NCI-H446 (cell line): ENCODE data around the gene LPCAT2.
A peak's percentile ranks its signal among the peaks of the same experiment; 100 is the strongest.

ENCODE experiments used
- DNase-seq, 2 experiments: peaks; one replicate each; lab custom pipeline; 2025; lab: John Stamatoyannopoulos, UW

LPCAT2 gene

DNA sequence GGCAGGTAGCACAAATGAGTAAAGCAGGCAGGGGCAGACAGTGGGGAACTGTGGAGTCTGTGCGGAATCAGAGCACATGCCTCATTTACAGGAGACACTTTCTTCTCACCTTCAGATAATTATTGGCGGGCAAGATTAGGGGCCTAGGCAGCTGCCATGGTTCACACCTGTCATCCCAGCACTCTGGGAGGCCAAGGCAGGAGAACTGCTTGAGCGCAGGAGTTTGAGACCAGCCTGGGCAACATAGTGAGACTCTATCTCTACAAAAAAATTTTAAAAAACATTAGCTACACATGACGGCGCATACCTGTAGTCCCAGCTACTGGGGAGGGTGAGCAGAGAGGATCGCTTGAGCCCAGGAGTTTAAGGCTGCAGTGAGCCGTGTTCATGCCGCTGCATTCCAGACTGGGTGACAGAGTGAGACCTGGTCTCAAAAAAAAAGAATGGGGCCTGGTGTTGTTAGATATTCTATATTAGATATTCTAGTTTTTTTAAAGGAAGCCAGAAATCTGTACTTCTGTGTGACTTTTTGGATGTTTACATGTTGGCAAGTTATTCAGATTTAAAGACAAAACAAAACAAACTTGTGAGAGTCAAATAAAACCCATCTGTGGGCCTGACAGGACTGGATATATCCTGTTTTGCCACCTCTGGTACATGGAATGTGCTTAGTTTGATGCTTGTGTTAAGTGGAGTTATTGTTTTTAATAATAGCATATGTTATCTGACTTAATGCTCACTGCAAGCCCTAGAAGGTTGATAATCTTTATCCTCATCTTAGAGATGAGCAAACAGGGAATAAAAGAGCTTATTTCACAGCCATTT is 4.9 kb upstream of the LPCAT2 start:
- DNase-seq: no peak

DNA sequence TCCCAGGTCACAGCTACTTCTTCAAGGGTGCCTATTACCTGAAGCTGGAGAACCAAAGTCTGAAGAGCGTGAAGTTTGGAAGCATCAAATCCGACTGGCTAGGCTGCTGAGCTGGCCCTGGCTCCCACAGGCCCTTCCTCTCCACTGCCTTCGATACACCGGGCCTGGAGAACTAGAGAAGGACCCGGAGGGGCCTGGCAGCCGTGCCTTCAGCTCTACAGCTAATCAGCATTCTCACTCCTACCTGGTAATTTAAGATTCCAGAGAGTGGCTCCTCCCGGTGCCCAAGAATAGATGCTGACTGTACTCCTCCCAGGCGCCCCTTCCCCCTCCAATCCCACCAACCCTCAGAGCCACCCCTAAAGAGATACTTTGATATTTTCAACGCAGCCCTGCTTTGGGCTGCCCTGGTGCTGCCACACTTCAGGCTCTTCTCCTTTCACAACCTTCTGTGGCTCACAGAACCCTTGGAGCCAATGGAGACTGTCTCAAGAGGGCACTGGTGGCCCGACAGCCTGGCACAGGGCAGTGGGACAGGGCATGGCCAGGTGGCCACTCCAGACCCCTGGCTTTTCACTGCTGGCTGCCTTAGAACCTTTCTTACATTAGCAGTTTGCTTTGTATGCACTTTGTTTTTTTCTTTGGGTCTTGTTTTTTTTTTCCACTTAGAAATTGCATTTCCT is 3.4 kb upstream of the LPCAT2 start:
- no peak for DNase-seq

DNA sequence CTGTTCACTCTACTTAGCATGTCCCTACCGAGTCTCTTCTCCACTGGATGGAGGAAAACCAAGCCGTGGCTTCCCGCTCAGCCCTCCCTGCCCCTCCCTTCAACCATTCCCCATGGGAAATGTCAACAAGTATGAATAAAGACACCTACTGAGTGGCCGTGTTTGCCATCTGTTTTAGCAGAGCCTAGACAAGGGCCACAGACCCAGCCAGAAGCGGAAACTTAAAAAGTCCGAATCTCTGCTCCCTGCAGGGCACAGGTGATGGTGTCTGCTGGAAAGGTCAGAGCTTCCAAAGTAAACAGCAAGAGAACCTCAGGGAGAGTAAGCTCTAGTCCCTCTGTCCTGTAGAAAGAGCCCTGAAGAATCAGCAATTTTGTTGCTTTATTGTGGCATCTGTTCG is 2.8 kb upstream of the LPCAT2 start:
- DNase-seq: no peak

GRCh38 chr16:55506708-55507107 is 2.2 kb upstream of the LPCAT2 start:
- no peak for DNase-seq

- DNase-seq: no peak
Observed at GRCh38 chr16:55508271-55508921, 476 bp upstream of the LPCAT2 start.

GRCh38 chr16:55510185-55510805 is 1.4 kb downstream of the LPCAT2 start:
- DNase-seq: no peak

GRCh38 chr16:55512941-55513340 is 4.1 kb downstream of the LPCAT2 start:
- DNase-seq: no peak

- DNase-seq: no peak
Observed at GRCh38 chr16:55513616-55514015, 4.7 kb downstream of the LPCAT2 start.

DNA sequence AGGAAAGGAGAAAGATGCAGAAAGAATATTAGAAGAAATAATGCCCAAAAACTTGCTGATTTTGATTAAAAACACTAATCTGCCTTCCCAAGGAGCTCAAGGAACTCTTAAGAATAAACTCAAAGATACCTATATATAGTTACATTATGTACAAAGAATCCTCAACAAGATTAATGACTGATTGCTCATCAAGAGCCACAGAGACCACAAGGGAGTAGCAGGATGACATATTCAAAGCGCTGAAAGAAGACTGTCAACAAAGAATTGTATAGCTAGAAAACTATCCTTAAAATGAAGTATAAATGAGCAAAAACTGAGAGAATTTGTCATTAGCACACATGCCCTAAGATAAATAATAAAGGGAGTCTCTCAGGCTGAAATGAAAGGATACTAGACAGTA is 6.2 kb downstream of the LPCAT2 start:
- no peak for DNase-seq

DNA sequence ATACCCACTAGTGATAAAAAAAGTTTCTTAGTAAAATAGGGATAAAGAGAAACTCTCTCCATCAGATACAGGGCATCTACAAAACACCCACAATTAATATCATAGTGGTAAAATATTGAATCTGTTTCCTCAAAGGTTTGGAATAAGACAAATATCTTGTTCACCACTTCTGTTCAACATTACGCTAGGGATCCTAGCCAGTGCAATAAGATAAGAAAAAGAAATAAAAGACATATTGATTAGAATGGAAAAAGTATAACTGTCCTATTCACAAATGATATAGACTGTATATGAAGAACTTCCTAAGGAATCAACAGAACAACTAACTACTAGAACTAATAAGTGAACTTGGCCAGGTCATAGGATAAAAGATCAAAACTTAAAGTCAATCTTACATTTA is 12.9 kb downstream of the LPCAT2 start:
- no peak for DNase-seq

- DNase-seq: no peak
Observed at GRCh38 chr16:55526441-55526840, 17.6 kb downstream of the LPCAT2 start.

DNA sequence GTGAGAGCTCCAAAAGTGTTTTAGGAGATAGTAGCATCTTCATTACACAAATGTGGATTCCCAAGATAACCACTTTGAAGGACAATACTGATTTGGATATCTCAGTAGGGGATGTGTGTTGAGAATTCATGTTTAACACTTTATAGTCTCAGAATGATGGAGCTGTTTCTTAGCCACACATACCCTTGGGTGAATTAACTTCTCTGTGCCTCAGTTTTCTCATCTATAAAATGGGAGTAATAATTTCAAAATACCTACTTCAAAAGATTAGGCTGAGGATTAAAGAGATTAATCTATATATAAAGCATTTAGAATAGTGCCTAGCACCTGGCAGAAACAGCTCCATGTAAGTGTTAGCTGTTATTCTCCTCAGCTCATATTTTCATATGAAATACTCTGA is 19.0 kb downstream of the LPCAT2 start:
- no peak for DNase-seq

DNA sequence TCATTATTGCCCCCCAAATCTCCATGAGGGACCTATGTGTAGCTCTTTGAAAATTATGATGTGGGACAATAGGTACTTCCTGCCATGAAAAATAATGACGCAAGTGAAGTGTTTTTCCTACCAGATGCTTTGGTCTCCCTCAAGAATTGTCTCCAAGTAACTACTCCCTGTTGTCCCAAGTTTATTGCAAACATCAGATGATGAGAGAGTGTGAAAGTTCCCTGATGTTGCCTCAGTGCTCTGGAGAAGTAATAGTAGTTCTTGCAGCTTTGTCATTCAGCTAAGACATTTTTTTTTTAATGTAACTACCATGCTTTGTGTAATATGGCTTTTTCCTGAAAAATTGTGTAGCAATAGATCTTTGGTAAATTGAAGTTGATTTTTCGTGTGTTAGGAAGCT is 20.1 kb downstream of the LPCAT2 start:
- no peak for DNase-seq

DNA sequence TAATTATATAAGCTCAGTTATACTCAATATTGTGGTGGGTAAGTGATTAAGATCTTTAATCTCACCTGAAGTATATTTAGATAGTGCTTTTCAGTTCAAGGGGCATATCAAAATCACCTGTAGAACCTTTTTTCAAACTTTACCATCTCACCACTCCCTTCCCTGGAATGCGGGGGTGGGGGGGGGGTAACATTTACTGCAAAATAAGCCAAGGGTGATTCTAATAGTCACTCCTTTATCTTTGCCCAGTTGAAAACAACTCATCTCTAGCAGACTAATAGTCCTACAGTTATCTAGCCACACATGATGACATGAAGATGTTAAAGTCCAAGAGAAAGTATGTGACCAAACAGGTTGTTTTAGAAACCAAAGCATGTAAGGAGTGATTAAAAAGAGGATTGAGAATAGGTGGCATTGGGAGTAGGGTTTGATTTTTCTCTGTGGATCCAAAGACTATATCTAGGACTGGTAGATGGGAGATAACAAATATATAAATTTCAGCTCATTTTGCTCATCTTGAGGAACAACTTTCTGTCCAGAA is 21.5 kb downstream of the LPCAT2 start:
- no peak for DNase-seq

DNA sequence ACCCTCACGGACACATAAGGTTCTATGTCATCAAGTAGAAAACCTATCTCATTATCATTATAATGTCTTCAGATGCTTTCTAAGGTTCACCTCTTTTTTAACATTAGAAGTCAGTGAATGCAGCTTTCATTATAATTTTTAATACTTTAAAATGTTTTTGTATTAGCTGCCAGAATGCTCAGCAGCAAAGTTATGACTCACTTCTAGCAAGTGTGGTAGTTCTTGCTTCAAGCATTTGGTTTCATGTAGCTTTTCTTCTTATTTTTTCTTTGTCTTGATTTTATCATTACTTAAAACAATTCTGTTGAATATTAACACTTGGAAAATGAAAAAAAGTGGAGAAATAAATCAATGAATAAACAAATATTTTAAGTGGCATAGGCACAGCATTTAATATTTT is 23.4 kb downstream of the LPCAT2 start:
- DNase-seq: no peak

GRCh38 chr16:55534756-55535155 is 25.9 kb downstream of the LPCAT2 start:
- no peak for DNase-seq

DNA sequence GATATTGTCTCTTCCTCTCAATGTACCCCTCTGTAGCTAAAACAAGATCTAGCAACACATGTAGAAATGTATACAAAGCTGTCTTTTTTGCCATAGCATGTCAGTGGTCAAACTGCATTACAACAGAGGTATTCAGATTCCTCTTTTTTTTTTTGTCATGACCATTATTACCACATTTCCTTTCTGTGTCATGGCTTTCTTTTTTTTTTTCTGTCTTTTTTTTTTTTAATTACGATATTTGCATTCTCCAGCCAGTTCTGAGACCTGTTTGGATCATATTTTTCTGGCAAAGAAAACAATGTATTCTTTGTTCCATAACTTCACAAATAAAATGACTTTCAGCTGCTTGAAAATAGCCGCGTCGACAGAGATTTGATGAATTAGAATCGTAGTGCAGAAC is 30.2 kb downstream of the LPCAT2 start:
- no peak for DNase-seq

GRCh38 chr16:55539488-55539887 is 30.6 kb downstream of the LPCAT2 start:
- no peak for DNase-seq

GRCh38 chr16:55540221-55540620 is 31.3 kb downstream of the LPCAT2 start:
- no peak for DNase-seq

DNA sequence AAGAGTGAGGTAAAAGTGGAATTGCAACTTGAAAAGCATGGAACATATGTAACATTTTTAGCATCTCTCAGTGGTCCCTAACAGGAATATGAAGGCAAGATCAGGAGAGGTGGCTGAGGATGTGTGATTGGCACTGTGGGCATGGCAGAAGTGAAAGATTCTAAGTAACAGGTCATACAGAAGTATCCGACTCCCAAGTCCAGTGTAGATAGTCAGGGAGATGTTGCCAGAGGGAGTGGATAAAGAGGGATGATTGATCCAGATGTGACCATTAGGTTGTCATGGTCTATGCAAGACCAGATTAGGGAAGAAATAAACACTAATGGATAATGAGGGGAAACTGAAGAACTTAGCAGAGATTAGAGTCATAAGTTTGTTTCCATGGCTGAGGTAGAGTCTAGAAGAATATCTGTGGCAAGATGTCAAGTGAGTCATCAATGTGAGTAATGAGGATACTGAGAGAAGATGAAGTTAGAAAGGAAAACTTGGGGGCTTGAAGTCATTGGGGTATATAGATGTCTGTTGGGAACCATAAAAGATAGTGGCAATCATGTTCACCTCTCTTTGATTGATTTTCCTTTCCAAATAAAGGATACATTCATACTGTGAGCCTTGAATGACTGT is 33.7 kb downstream of the LPCAT2 start:
- DNase-seq: no peak

GRCh38 chr16:55543472-55543871 is 34.6 kb downstream of the LPCAT2 start:
- DNase-seq: peak in 1 of 2 experiments; percentile 21

DNA sequence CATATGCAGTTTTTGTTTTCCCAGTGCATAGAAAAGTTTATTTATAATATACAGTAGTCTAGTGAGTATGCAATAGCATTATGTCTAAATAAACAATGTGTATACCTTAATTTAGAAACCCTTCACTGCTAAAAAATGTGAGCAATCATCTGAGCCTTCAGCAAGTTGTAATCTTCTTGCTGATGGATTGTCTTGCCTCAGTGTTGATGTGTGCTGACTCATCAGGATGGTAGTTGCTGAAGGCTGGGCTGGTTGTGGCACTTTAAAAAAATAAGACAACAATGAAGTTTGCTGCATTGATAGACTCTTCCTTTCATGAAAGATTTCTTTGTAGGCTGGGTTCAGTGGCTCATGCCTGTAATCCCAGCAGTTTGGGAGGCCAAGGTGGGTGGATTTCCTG is 43.7 kb downstream of the LPCAT2 start:
- no peak for DNase-seq
